GM12892 (cell line): ENCODE results near the gene VPS52.
A peak's percentile ranks its signal among the peaks of the same experiment; 100 is the strongest.

Experiments
- POLR2A ChIP-seq: IDR thresholded peaks from 2 replicates; pipeline ENCODE4 v1.6.1; 2011; ENCODE audit warnings: low read depth, low read length, control low read depth
- POLR2AphosphoS5 ChIP-seq: IDR thresholded peaks from 2 replicates; pipeline ENCODE4 v1.6.1; 2011; ENCODE audit warnings: low read depth, low read length, control low read depth
- TAF1 ChIP-seq: IDR thresholded peaks from 2 replicates; pipeline ENCODE4 v1.6.1; 2011; ENCODE audit warnings: low read depth, mild to moderate bottlenecking, control low read depth, low read length, borderline replicate concordance

DNA sequence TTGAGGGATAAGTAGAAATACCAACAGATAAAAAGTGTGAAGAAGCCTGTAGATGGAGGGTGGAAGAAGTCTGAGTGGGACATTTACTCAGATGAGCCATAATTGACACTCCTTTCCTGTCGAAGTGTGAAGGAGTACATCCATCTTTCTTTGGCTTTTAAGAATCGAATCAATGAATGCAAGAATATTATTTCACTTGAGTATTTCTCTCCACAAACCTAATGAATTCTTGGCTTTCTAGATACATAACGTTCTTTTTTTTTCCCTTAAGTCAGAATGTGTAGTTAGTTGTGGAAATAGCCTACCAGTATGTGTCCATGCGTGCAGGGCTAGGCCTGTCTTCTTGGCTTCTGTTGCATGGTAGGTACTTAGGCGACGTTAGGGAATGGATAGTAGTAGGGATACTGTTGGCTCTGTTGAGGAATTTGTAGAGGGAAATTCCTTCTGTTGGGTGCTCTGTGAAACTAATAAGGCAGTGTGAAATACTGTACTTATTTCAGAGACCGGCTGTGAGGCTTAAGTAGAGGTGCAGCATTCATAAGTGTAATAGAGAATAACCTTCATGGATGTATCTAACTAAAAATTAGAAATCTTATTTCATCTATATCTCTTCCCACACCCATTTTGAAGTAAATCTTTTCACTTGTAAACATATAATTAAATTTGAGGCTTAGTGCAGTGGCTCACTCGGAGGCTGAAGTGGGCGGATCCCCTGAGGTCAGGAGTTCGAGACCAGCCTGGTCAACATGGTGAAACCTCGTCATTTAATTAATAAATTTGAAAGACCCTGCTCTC, 1.6 kb upstream of the VPS52 start:
- TF ChIP-seq POLR2AphosphoS5 (no peak; the same call in 1 of the 2 replicates), POLR2A (peak; percentile 55), TAF1 (no peak)
